HT1080 (cell line): Measurements from ENCODE around the gene DHRS12. TPM values are rescaled to one million over a fixed set of nuclear protein-coding genes. Genes with fewer than 3 reads are reported as not detected.

Experiments used
- DNase-seq: peaks from one replicate; pipeline ENCODE4 v3.0.0-alpha.2; 2015; ENCODE audit warnings: low read depth
- total RNA-seq: library from RNA; depleted of rRNA; stranded (reverse); fragments of >200 nt; shearing (Covaris generic); gene quantifications from 2 replicates; pipeline ENCODE4 v1.2.3, GENCODE V29; 2014

Gene DHRS12
- total RNA-seq, 1 experiment from 2014 or later, result 5.9 TPM

GRCh38 chr13:51811046-51811445 is 7.1 kb upstream of the DHRS12 start:
- DNase-seq, result no peak

GRCh38 chr13:51808811-51809210 is 4.8 kb upstream of the DHRS12 start:
- no peak for DNase-seq

GRCh38 chr13:51807041-51807440 is 3.1 kb upstream of the DHRS12 start:
- no peak for DNase-seq

GRCh38 chr13:51806566-51806965 is 2.6 kb upstream of the DHRS12 start:
- DNase-seq, result no peak

GRCh38 chr13:51805925-51806324 is 2.0 kb upstream of the DHRS12 start:
- DNase-seq, result no peak

GRCh38 chr13:51805313-51805712 is 1.4 kb upstream of the DHRS12 start:
- no peak for DNase-seq

- no peak for DNase-seq
Observed at GRCh38 chr13:51804295-51805172, 571 bp upstream of the DHRS12 start.

GRCh38 chr13:51802631-51803418 is 1.1 kb downstream of the DHRS12 start:
- no peak for DNase-seq

- no peak for DNase-seq
Observed at GRCh38 chr13:51801631-51802099, 2.3 kb downstream of the DHRS12 start.

- no peak for DNase-seq
Observed at GRCh38 chr13:51800486-51800885, 3.5 kb downstream of the DHRS12 start.

- no peak for DNase-seq
Observed at GRCh38 chr13:51799261-51799660, 4.7 kb downstream of the DHRS12 start.

GRCh38 chr13:51797664-51798488 is 6.1 kb downstream of the DHRS12 start:
- peak; percentile 65 for DNase-seq

GRCh38 chr13:51796546-51796945 is 7.4 kb downstream of the DHRS12 start:
- DNase-seq, result no peak

GRCh38 chr13:51795419-51795818 is 8.5 kb downstream of the DHRS12 start:
- no peak for DNase-seq

GRCh38 chr13:51794964-51795363 is 9.0 kb downstream of the DHRS12 start:
- DNase-seq, result no peak

- DNase-seq, result peak; percentile 85
Observed at GRCh38 chr13:51793570-51794271, 10.2 kb downstream of the DHRS12 start.

GRCh38 chr13:51786425-51787265 is 17.3 kb downstream of the DHRS12 start:
- no peak for DNase-seq

GRCh38 chr13:51785712-51786424 is 18.1 kb downstream of the DHRS12 start:
- DNase-seq, result no peak

- no peak for DNase-seq
Observed at GRCh38 chr13:51784097-51784496, 19.9 kb downstream of the DHRS12 start.
